Frontal cortex (tissue), 4 donors: Measurements from ENCODE around the gene RUVBL1. TPM values are rescaled to one million over a fixed set of nuclear protein-coding genes. Genes with fewer than 3 reads are reported as not detected.

ENCODE experiments used
- DNase-seq, 2 donors: peaks; one replicate each; pipeline ENCODE4 v3.0.0; 2012; ENCODE audit warnings: low spot score in 2 of 2
- FAIRE-seq: peaks from 2 replicates; lab custom pipeline; 2012; peaks lifted over from hg19 to GRCh38; lab: Jason Lieb, UNC
- total RNA-seq: library from RNA; depleted of rRNA; stranded (reverse); fragments of >200 nt; gene quantifications from one replicate; pipeline ENCODE4 v1.2.3, GENCODE V29; 2014
- donor health status: control.
- donor health status: control.
- donor health status: control.

RUVBL1 gene
- total RNA-seq, 1 donor from 2014 or later = 61.1 TPM

DNA sequence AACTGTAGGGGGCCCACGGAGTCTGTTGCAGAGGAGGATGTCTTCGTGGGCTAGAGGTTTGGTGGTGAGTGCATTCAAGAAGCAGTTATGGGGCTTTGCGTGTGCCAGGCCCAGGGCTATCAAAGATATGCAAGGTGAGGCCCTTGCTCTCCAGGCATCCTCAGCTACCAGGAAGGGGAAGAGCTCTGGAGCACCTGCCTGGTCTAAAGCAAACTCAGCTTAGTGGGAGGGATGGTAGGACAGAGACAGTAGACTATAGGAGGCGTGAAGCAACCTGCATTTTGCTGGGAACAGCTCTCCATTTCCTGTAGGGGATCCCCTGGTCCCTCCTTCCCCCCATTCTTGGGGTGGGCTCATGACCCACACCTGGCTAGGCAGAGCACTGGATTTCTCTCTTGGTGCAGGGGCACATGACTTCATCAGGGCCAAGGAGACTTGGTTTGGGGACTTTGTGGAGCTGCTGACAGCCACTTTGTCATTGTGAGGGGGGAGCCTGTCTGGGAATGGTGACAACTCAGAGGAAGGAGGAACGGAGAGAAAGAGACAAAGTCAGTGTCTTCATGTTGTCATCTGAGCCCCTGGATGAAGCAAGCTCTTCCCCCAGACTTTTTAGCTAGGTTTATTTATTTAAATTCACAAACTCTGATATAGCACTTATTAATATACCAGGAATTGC is 21.0 kb upstream of the RUVBL1 start:
- no peak for FAIRE-seq
- DNase-seq = no peak

DNA sequence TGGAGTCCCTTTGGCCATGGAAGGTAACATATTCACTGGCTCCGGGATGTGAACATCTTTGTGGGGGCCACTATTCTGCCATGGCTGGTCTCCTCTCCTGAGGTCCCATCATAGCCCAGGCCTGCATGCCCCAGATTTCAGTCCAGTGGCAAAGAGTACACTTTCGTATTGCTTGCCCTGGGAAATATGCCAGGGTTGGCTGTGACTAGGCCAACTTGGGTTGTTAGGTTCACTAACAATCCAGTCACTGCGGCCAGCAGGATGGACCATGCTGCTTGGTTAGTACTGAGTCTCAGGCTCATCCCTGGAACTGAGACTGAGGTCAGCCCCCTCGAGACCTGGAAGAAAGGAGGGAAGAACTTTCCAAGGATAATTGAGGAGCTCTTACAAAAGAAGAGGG is 19.9 kb upstream of the RUVBL1 start:
- FAIRE-seq (no peak), DNase-seq (no peak)

DNA sequence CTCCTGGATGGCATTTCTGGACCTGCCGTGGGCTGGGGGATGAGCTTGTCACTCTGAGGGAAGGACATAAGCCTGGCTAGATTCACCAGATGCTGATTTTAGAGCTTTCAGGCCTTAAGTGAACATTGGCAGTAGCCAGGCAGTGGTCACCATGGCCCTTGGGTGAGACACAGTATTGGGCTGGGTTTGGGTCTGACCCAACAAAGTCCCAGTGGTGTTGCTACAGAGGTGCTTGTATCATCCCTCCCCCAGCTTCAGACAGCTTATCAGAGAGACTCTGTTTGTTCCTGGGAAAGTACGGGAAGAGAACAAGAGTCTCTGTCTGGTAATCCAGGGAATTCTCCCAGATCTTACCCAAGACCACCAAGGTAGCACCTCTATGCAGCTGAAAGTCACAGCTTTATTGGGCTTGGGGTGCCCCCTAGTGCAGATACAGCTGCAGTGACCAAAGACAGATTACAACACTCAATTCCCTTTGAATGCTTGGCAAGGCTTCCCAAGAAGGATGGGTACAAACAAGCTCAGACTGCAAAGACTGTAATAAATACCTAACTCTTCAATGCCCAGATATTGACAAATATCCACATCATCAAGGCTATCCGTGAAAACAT is 9.8 kb upstream of the RUVBL1 start:
- DNase-seq (no peak), FAIRE-seq (no peak)

DNA sequence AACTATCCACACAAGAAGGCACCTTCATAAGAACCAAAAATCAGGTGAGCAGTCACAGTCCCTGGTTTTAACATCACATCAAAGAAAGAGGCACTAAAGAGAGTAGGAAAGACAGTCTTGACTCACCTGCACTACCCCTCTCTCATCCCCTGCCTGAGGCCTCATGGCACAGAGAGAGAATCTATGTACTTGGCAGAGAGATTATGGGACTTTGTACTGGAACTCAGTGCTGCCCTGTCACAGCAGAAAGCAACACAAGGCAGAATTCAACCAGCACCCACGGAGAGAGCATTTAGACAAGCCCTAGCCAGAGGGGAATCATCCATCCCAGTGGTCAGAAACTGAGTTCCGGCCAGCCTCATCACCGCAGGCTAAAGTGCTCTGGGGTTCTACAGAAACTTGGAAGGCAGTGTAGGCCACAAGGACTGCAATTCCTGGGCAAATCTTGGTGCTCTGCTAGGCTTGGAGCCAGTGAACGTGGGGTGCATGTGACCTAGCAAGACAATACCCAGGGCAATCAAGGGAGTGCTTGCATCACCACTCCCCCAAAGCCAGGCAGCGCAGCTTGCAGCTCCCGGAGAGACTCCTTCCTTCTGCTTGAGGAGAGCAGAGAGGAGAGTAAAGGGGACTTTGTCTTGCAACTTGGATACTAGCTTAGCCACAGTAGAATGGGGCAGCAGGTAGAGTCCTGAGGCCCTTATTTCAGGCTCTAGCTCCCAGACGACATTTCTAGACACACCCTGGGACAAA is 8.5 kb upstream of the RUVBL1 start:
- DNase-seq (no peak), FAIRE-seq (no peak)

DNA sequence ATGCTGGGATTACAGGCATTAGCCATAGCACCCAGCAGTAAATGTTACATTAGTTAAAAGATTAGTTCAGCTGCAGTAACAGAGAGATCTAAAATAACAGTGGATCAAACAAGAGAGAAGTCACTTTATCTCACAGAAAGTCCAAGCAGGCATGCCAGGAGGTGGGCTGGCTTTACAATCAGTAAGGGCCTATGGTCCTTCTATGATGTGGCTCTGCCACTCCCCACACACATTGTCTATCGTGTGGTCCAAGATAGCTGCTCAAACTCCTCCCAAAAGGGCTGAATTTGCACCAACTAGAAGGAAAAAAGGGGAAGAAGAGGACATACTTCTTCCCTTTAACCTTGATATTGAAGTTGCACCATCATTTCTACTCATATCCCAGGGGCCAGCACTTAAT is 4.6 kb upstream of the RUVBL1 start:
- DNase-seq (no peak), FAIRE-seq (no peak)

DNA sequence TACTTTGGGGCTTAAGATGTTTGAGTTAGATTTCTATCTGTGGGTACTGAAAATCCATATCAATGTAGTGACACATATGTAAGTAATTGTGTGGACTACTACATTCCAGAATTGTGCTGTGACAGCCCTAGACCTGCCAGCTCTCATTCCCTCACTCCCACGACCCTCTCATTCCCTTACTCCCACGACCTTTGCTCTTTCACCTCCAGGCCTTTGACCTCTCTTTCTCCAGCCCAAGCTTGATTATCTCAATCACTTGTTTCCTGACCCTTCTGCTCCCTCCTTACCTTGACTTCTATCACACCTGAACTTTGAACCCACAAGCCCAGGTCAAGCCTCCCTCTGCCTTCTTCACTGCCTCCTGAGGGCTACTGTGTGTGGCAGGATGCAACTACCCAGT is 3.6 kb upstream of the RUVBL1 start:
- DNase-seq (no peak), FAIRE-seq (no peak)

DNA sequence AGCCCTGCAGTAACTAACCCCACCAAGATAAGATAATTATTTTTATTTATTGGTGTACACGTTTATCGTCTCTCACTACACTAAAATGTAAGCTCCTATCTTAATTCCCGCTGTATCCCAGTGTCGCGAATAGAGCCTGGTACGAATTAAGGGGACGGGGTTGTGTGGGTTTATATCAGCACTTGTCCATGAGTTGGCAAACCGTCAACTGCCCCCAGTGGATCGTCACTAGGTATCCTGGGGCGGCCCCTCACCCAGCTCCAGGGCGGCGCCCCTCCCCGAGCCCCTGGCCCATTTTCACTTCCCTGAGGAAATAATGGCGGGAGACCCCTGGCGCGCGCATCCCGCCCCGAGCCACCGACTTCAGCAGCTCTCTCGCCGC is 465 bp downstream of the RUVBL1 start:
- DNase-seq (no peak), FAIRE-seq (no peak)

DNA sequence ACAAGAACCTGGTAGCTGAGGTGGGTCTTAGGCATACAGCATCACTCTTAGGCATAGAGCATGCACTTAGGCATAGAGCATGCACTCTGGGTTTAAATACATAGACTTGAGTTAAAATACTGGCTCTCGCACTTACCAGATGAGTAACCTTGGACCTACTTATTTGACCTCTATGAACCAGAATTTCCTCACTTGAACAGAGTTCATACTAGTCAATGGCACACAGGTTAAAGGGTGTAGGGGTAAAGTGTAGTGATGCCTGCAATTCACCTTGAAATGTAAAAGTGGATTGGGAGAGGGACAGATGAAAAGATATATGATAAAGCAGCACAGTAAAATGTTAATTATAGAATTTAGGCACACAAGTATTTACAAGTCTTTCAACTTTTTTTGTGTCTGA is 1.6 kb downstream of the RUVBL1 start:
- no peak for FAIRE-seq
- no peak for DNase-seq

DNA sequence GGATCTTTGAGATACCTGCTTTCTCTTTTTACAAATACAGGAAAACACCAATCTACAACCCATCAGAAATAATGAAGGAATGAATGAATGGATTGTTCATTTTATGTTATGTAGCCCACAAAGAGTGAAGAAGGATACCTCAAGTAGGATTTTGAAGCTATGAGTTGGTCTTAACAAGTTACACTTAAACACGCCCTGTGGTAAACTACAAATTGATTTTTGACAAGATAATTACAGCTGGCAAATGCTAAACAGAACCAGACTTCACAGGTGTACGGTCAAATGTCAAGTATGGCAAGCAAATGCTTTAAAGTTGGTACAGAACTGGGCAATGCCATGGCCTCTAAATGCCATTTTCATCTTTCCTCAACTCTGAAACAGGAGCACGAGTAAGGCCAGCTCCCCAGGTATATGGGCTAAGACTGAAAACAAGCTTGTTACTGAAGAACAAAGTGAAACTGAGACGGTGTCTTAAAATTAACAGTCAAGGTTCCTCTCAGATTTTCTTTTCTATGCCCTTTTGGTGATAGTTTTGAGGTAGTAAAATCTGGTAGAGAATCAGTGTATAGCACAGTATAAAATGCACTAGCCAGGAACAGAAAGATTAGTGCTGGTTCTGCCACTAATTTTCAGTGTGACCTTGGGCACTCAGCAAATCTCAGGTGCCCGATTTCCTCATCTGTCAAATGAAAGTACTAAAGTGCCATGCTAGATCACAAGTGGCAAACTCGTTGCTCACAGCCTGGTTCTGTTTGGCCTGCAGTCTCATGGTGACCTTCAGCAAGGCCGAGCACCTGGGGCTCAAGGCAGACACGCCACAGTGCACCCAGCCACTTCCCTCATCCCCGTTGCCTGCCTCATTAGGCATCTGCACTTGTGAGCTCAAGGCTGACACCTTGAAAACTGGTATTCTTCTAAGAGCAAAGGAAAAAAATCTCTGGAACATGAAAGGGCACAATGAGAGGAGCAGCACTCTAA is 9.5 kb downstream of the RUVBL1 start:
- no peak for DNase-seq
- no peak for FAIRE-seq

DNA sequence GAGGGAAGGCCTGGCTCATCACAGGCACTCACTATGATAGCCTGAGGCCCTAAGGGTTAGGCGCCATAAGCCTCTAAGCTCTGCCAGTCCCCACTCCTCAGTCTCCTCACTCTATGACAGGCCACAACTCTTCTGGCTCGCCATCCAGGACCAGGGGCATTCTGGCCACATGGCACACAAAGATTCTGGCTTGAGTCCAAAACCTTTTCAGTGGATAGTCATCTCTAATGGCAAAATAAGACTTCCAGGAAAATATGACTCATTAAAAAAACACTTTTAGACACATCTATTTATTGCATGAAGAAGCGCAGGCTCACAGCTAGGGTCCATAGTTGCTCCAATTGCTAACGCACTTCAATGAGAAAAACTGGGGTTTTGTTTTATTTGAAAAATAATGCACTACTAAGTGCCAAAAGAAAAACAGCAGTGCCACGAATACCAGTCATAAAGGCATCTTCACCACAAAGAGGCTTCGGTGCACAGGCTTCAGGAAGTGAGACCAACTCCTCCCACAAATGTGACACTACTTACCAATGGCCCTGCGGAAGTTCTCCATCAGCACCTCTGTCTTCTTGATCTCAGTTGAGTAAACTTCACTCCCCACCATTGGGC is 11.1 kb downstream of the RUVBL1 start:
- no peak for FAIRE-seq
- DNase-seq = no peak

DNA sequence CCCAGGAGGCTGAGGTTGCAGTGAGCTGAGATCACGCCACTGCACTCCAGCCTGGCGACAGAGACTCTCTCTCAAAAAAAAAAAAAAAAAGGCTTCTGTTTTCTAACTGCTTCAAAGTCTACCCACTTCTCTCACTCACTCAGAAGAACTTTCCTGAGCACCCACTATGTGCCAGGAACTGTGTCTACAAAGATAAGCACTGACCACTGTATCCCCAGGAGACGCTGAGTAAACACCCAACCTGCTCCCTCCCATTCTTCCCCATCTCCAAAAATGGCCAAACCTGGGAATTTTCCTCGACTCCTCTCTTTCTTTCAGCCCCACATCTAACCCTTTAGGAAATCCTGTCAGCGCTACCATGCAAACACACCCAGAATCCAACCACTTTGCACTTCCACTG is 12.5 kb downstream of the RUVBL1 start:
- DNase-seq (no peak), FAIRE-seq (no peak)

DNA sequence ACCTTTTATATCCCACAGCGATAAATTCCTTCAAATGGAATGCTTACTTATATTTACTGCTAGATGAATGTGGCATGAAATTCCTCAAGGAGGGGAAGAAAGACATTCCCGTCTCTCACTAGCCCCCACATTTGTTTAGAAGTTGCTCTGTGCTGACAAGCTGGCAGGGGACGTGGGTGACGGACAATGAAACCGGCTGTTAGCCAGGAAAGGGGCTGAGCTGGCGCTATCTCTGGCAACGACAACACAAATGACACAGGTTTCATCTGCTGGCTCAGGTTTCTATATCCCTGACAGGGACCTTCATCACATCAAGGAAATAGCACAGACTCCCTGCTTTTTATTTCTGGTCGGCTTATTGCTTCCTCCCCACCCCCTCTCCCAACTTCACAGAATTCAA is 15.8 kb downstream of the RUVBL1 start:
- no peak for DNase-seq
- no peak for FAIRE-seq

DNA sequence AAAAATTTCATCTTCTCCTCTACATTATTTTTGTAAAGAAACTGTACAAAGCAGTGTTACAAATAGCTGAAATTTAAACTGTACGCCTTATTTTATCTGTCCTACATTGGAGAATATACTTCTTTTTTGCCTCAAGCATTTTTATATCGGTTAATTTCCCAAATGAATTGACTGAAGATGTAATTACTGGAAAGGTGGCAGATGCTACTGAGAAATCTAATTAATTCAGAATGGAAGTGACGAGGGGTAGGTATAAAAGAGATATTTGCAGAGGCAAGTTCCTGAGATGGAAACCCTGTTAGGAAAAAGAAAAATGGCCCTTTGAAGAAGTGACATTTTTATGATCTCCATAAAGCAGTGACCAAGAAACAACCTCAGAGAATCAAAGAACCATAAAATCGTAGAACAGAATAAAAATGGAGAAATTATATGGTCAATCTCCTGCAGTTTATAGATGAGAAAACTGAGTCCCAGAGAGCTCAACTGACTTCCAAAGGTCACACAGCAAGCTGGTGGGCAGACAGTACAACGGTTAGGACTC is 20.4 kb downstream of the RUVBL1 start:
- no peak for FAIRE-seq
- no peak for DNase-seq

DNA sequence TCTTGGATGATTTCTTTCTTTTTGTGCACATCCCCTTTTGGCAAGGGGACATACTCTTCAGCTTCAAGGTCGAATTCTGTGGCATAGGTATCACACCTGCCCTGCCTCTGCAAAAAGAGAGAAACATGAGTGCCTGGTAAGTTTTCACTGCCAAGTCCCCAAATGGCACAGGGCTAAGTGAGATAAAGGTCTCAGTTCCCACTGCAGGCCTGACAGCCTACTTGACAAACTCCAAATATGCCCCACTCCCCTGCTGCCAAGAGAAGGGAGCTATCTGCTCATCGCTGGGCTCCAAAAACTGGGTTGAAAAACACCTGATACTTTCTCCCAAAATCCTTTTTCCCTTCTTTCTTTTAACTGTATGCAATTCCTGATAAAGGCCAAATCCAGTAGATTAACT is 23.0 kb downstream of the RUVBL1 start:
- FAIRE-seq (no peak), DNase-seq (no peak)

DNA sequence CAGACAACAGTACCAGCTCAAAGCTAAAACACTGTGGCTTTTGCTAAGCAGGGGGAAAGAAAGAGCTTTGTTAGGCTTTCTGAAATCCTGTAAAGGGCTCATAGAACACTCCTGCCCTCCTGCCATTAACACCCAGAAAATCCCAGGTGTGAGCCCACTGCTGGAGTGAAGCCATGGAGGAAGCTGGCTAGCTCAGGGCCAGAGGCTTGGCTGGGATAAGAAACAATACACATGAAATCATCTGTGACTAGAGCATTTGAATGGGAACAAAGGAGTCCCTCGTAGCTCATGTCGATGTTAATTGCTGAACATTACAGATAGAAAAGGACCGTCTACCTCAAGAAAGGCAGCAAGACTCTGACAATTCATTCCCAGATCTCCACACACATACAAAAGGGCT is 23.5 kb downstream of the RUVBL1 start:
- FAIRE-seq (no peak), DNase-seq (no peak)

DNA sequence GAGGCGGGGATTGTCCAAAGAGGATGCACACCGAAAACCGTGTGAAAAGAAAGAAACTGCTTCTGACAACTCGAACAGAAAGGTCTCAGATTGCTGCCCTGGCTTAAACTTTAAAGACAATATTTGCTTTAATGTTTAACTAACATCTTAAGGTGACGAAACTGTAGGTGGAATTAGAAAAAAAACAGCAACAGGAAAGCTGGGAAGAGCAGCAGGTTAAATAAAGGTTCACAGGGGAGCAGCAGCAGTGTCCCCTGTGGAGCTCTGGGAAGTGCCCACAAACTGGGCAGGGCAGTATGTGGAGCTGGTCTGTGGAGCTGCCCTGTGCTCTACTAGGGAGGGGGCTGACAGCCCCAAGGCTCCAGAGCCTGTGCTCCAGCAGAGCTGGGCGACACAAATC is 25.4 kb downstream of the RUVBL1 start:
- DNase-seq (no peak), FAIRE-seq (no peak)

DNA sequence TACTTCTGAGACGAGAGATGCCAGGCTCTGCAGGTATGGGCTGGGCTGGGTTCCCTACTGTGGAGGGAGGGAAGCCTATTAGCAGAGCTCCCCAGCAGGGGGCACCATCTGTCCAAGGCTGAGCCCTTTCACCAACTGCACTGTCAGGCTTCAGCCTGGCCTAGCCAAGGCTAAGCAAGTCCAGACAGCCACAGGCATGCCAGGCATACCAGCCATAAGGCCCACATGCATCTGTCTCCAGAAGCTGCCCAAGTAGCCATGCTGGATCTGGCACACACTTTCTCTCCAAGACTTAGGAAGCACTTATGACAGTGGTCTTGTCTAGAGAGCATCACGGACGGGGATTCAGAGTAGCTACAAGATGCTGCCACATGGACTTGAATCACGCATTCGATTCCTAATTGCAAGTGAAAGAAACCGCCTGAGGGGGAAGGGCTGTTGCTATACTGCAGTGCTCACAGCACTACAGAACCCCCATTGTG is 28.3 kb downstream of the RUVBL1 start:
- FAIRE-seq (no peak), DNase-seq (peak; percentile 46 to 79)

DNA sequence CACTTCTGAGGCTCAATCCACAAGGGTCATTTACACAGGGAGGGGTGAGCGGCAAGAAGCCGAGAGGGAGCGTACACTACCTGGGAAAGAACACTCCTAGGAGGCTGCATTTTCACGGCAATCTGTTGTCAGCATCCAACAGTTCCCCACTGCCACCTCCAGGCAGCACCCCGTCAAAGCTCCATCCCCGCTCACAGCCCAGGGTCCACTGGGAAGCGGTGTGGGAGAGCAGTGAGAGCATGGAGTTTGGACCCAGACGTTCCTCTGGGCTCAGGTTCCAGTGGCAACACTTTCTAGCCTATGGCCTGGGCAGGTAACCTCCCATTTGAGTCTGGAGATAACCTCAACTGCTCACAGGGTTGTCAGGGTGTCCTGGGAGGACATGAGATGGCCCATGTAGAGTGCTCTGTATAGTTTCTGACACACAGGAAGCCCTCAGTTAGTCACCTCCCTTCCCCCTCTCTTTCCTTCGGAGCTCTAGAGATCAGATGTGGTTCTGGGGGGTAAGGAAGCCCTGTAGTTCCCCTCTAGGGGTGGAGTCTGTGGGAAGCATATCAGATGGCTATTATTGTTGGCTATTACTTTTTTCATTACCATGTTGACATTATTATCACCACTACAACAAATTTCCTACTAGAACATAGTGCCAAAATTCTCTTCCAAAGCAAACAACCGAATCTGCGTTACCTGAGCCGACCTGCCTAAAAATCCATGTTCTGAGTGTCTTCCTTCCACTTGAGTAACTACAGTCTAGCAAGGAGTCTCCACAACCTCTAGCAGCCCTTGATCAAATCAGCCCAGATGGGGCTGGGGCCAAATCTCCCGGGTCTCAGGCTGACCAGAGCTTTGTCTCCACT is 29.1 kb downstream of the RUVBL1 start:
- no peak for DNase-seq
- no peak for FAIRE-seq

DNA sequence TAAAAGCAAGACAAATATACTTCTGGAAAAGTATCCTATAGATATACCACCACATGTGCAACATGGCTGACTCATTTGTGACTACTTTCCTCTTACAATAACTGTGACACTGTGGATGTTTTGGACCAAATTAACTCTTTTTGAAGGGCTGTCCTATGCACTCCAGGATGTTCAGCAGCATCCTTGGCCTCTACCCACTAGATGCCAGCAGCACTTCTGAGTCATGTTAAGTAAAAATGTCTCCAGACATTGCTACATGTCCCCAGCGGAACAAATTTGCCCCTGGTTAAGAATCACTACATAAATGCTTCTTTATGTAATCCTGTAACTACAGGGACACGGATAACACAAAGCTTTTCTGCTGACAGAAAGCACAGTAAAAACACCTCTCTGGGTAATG is 32.0 kb downstream of the RUVBL1 start:
- FAIRE-seq (no peak), DNase-seq (no peak)
